WTC11 (cell line): ENCODE measurements around the gene ADORA1. TPM values are rescaled to one million over a fixed set of nuclear protein-coding genes. Genes with fewer than 3 reads are reported as not detected.

Source experiments
- ATAC-seq: fragments of 200-7000 bp; cut with Tn5 transposase; 2 replicates; pipeline ENCODE4 v1.10.0; 2021; ENCODE audit warnings: mild to moderate bottlenecking, moderate library complexity
- CTCF ChIA-PET: fragments of 300-600 bp; sonication (Branson Sonifier 250); formaldehyde crosslinking; loops from one replicate; lab custom pipeline; 2021; ENCODE audit warnings: antibody characterized with exemption; lab: Charles Lee
- POLR2A ChIA-PET: fragments of 350-600 bp; sonication (Branson Sonifier 250); formaldehyde crosslinking; loops from one replicate; lab custom pipeline; 2021; ENCODE audit warnings: antibody characterized with exemption; lab: Charles Lee
- DNase-seq: peaks from one replicate; pipeline ENCODE4 v3.0.0; 2021; ENCODE audit warnings: low spot score
- H3K27ac Mint-ChIP-seq: 2 replicates; pipeline ENCODE4 v1.8.0; 2021; ENCODE audit warnings: mixed read lengths
- H3K27me3 Mint-ChIP-seq: 2 replicates; pipeline ENCODE4 v1.8.0; 2021; ENCODE audit warnings: low read depth, mild to moderate bottlenecking, moderate library complexity, mixed read lengths
- H3K36me3 Mint-ChIP-seq: 2 replicates; pipeline ENCODE4 v1.8.0; 2021; ENCODE audit warnings: mixed read lengths
- H3K4me1 Mint-ChIP-seq: 2 replicates; pipeline ENCODE4 v1.8.0; 2022; ENCODE audit warnings: mixed read lengths
- H3K4me3 Mint-ChIP-seq: 2 replicates; pipeline ENCODE4 v1.8.0; 2021; ENCODE audit warnings: mild to moderate bottlenecking, moderate library complexity, mixed read lengths
- H3K9me3 Mint-ChIP-seq: 2 replicates; pipeline ENCODE4 v1.8.0; 2021; ENCODE audit warnings: mixed read lengths
- AR ChIP-seq: fragments of 250-450 bp; sonication (Bioruptor Pico); IDR thresholded peaks from 2 replicates; pipeline ENCODE4 v1.9.0; 2021; ENCODE audit warnings: mild to moderate bottlenecking
- CREB1 ChIP-seq: sonication (generic); formaldehyde crosslinking; IDR thresholded peaks from 2 replicates; pipeline ENCODE4 v1.8.0; 2023; ENCODE audit warnings: mild to moderate bottlenecking, missing genetic modification reagents
- CREM ChIP-seq: sonication (generic); formaldehyde crosslinking; IDR thresholded peaks from 2 replicates; pipeline ENCODE4 v1.8.1; 2022; ENCODE audit warnings: mild to moderate bottlenecking, missing genetic modification reagents, moderate library complexity
- CTCF ChIP-seq: fragments of 200-600 bp; IDR thresholded peaks from 2 replicates; pipeline ENCODE4 v1.8.0; 2022; ENCODE audit warnings: antibody characterized with exemption
- ELF4 ChIP-seq: sonication (generic); formaldehyde crosslinking; IDR thresholded peaks from 2 replicates; pipeline ENCODE4 v1.8.1; 2022; ENCODE audit warnings: low read depth, mild to moderate bottlenecking, moderate library complexity, missing genetic modification reagents
- HMGA2 ChIP-seq: fragments of 250-450 bp; sonication (Bioruptor Pico); IDR thresholded peaks from 2 replicates; pipeline ENCODE4 v1.4.0; 2021; ENCODE audit warnings: mild to moderate bottlenecking, moderate library complexity
- HMGXB4 ChIP-seq: sonication (generic); formaldehyde crosslinking; IDR thresholded peaks from 2 replicates; pipeline ENCODE4 v1.8.1; 2023; ENCODE audit warnings: mild to moderate bottlenecking, moderate library complexity, missing genetic modification reagents
- IRF2 ChIP-seq: sonication (generic); formaldehyde crosslinking; IDR thresholded peaks from 2 replicates; pipeline ENCODE4 v1.8.0; 2022; ENCODE audit warnings: low read depth, missing genetic modification reagents, borderline replicate concordance
- JUN ChIP-seq: sonication (generic); formaldehyde crosslinking; IDR thresholded peaks from 2 replicates; pipeline ENCODE4 v1.8.0; 2023; ENCODE audit warnings: mild to moderate bottlenecking, missing genetic modification reagents
- MYBL2 ChIP-seq: sonication (generic); formaldehyde crosslinking; IDR thresholded peaks from 2 replicates; pipeline ENCODE4 v1.8.1; 2023; ENCODE audit warnings: mild to moderate bottlenecking, moderate library complexity, missing genetic modification reagents
- OVOL2 ChIP-seq: fragments of 250-450 bp; sonication (Bioruptor Pico); IDR thresholded peaks from 2 replicates; pipeline ENCODE4 v1.9.0; 2021; ENCODE audit warnings: mild to moderate bottlenecking, borderline replicate concordance
- PREB ChIP-seq: sonication (generic); formaldehyde crosslinking; IDR thresholded peaks from 2 replicates; pipeline ENCODE4 v1.8.1; 2022; ENCODE audit warnings: mild to moderate bottlenecking, missing genetic modification reagents, moderate library complexity, borderline replicate concordance
- RORB ChIP-seq: fragments of 250-450 bp; sonication (Bioruptor Pico); IDR thresholded peaks from 2 replicates; pipeline ENCODE4 v1.9.0; 2021; ENCODE audit warnings: mild to moderate bottlenecking
- TEAD1 ChIP-seq: sonication (generic); formaldehyde crosslinking; IDR thresholded peaks from 2 replicates; pipeline ENCODE4 v1.8.0; 2022; ENCODE audit warnings: mild to moderate bottlenecking, missing genetic modification reagents
- TEAD4 ChIP-seq: sonication (generic); formaldehyde crosslinking; IDR thresholded peaks from 2 replicates; pipeline ENCODE4 v1.8.0; 2022; ENCODE audit warnings: mild to moderate bottlenecking, missing genetic modification reagents
- ZNF138 ChIP-seq: sonication (generic); formaldehyde crosslinking; conservative IDR thresholded peaks from 2 replicates; pipeline ENCODE4 v1.8.1; 2022; ENCODE audit warnings: mild to moderate bottlenecking, moderate library complexity, missing genetic modification reagents
- ZNF263 ChIP-seq: sonication (generic); formaldehyde crosslinking; IDR thresholded peaks from 2 replicates; pipeline ENCODE4 v1.8.1; 2022; ENCODE audit warnings: low read depth, mild to moderate bottlenecking, moderate library complexity, missing genetic modification reagents
- total RNA-seq: library from RNA; stranded (reverse); gene quantifications from 3 replicates; pipeline ENCODE4 v1.2.3, GENCODE V29; 2021
- TF ChIP-seq, protein P1 (sequence below): sonication (generic); formaldehyde crosslinking; conservative IDR thresholded peaks from 2 replicates; pipeline ENCODE4 v1.8.1; 2022; ENCODE audit warnings: mild to moderate bottlenecking, missing genetic modification reagents
- TF ChIP-seq, protein P2 (sequence below): sonication (generic); formaldehyde crosslinking; IDR thresholded peaks from 2 replicates; pipeline ENCODE4 v1.8.0; 2022; ENCODE audit warnings: mild to moderate bottlenecking, missing genetic modification reagents

Gene ADORA1
- total RNA-seq, 1 experiment from 2014 or later = 1.8 TPM

DNA sequence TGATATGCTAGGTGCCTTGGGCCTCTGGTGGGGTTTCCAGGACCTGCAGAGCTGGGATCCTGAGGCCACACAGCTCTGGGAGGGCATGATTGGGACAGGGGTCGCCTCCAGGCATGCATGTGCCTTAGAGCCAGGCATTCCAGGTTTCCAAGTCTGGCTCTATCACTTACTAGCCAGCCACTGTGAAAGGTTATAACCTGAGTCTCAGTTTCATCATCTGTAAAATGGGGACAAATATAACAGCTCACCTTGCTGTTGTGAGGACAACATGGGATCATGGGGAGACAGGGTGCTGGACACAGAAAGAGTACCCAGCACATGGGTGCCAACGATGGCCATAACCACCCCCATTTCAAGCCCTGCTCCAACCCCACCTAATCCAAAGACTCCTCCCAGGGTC is 56.3 kb downstream of the ADORA1 start:
- no peaks in the 10 kb centered on the region for H3K9me3 Mint-ChIP-seq
- peaks cover 32% of the 10 kb centered on the region for H3K4me1 Mint-ChIP-seq
- ATAC-seq (no peak), DNase-seq (no peak)
- POLR2A ChIA-PET = no interaction called here
- H3K36me3 Mint-ChIP-seq = no peaks in the 10 kb centered on the region
- TF ChIP-seq, protein P1, sequence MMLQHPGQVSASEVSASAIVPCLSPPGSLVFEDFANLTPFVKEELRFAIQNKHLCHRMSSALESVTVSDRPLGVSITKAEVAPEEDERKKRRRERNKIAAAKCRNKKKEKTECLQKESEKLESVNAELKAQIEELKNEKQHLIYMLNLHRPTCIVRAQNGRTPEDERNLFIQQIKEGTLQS (CRISPR knock-in tag) = no peak
- TF ChIP-seq, protein P2, sequence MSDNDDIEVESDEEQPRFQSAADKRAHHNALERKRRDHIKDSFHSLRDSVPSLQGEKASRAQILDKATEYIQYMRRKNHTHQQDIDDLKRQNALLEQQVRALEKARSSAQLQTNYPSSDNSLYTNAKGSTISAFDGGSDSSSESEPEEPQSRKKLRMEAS (CRISPR knock-in tag) = no peak
- TF ChIP-seq CREM = no peak
- no peak for TF ChIP-seq PREB (CRISPR knock-in tag)
- no peak for TF ChIP-seq OVOL2
- no peak for TF ChIP-seq RORB
- no peak for TF ChIP-seq JUN
- no peak for TF ChIP-seq TEAD1 (CRISPR knock-in tag)
- TF ChIP-seq ELF4 (CRISPR knock-in tag) = no peak
- TF ChIP-seq CREB1 (CRISPR knock-in tag) = no peak
- no peak for TF ChIP-seq HMGA2
- TF ChIP-seq IRF2 (CRISPR knock-in tag) = no peak
- TF ChIP-seq ZNF138 (CRISPR knock-in tag) = no peak
- no peak for TF ChIP-seq CTCF
- CTCF ChIA-PET = no interaction called here
- peaks cover 2% of the 10 kb centered on the region; the same call in 1 of the 2 replicates for H3K27me3 Mint-ChIP-seq
- no peak overlapping the region for H3K4me3 Mint-ChIP-seq
- H3K27ac Mint-ChIP-seq = no peak overlapping the region

GRCh38 chr1:203184467-203184866 is 56.9 kb downstream of the ADORA1 start:
- POLR2A ChIA-PET = no interaction called here
- Mint-ChIP-seq H3K27ac (no peak overlapping the region), H3K9me3 (no peaks in the 10 kb centered on the region), H3K4me3 (no peak overlapping the region), H3K36me3 (no peaks in the 10 kb centered on the region), H3K27me3 (peaks cover 2% of the 10 kb centered on the region; the same call in 1 of the 2 replicates), H3K4me1 (peaks cover 32% of the 10 kb centered on the region)
- no peak for DNase-seq
- ATAC-seq = no peak
- CTCF ChIA-PET = interaction anchor here (1.4 to 3.5 kb wide), 3 partner anchors 12 to 145 kb away, joined by 7 to 25 read pairs (median 16); no protein-coding TSS in a partner anchor
- TF ChIP-seq TEAD4 (CRISPR knock-in tag) = no peak
- TF ChIP-seq PREB (CRISPR knock-in tag) = no peak
- no peak for TF ChIP-seq ZNF263
- TF ChIP-seq, all 79 proteins: peak for 0

DNA sequence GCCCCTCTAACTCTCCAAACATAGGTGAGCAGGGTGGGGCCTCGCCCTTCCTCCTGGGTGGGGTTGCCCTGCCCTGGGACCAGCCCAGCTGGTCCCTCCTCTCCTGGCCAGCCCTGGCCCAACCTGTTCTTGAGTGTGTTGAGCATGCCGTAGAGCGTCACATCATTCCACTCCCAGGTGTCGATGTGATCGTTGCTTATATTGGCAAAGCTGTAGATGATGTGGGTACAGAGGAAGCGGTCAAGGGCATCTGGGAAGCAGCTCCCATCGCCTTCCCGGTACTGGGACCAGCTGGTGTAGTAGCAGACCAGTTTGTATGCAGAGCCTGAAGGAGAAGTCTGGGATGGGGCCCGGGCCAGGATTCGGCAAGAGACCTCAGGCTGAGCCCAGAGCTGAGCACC is 57.5 kb downstream of the ADORA1 start:
- ChIA-PET CTCF (interaction anchor here (0.7 to 3.5 kb wide), 7 partner anchors 11 to 145 kb away, joined by 3 to 25 read pairs (median 15); partner anchors contain the start of gene ADORA1), POLR2A (no interaction called here)
- no peak for ATAC-seq
- Mint-ChIP-seq H3K4me1 (peaks cover 32% of the 10 kb centered on the region), H3K4me3 (no peak overlapping the region), H3K36me3 (no peaks in the 10 kb centered on the region), H3K27me3 (peaks cover 2% of the 10 kb centered on the region; the same call in 1 of the 2 replicates), H3K27ac (no peak overlapping the region), H3K9me3 (no peaks in the 10 kb centered on the region)
- no peak for DNase-seq
- TF ChIP-seq MYBL2 (CRISPR knock-in tag) (no peak), AR (CRISPR knock-in tag) (no peak), HMGXB4 (no peak)
